LNCAP (cell line): ENCODE results near the gene HDAC1.

ENCODE experiments used
- TF ChIP-seq, protein P1 (sequence below): fragments of 450-650 bp; IDR thresholded peaks from 2 replicates; pipeline ENCODE4 v1.5.1; 2017; ENCODE audit warnings: mild to moderate bottlenecking

Gene HDAC1

DNA sequence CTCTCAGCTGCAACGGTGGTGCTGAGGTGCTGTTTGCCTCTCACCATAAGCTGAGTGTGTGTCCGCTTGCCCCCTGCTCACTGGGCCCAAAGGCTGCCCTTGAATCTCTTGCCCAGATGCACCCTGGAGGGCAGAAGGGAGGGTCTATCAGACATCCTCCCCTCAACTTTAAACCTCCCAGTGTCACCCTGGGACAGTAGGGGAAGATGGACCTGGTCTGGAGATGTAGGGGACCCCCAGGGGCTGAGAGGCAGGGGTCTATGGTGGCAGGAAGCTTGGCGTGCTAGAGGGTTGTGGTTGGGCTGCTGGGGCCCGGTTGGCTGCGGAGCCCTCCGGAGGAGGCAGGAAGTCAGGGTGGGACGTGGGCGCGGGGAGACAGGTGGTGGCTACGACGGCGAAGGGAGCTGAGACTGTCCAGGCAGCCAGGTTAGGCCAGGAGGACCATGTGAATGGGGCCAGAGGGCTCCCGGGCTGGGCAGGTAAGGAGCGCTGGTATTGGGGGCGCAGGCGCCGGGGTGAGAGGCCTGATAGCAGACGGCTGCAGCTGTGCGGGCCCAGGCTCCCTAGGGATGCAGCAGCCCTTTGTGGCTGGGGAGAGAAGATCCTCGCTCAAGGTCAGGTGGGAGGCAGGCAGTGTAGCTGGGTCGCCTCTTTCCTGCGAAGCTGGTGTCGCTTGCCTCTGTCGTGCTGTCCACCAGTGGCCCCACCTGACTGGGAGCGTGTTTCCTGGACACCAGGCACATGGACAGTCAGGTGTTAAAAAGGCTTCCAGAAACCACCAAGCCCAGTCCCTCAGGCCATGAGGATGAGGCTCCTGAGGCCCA, 40.8 kb upstream of the HDAC1 start, which contains the start of gene LCK:
Gene LCK, plus strand, starts transcription at position 373 of the 824 bp plus-strand sequence. CDS start 23,065 bp downstream, outside the sequence.
- TF ChIP-seq, protein P1, sequence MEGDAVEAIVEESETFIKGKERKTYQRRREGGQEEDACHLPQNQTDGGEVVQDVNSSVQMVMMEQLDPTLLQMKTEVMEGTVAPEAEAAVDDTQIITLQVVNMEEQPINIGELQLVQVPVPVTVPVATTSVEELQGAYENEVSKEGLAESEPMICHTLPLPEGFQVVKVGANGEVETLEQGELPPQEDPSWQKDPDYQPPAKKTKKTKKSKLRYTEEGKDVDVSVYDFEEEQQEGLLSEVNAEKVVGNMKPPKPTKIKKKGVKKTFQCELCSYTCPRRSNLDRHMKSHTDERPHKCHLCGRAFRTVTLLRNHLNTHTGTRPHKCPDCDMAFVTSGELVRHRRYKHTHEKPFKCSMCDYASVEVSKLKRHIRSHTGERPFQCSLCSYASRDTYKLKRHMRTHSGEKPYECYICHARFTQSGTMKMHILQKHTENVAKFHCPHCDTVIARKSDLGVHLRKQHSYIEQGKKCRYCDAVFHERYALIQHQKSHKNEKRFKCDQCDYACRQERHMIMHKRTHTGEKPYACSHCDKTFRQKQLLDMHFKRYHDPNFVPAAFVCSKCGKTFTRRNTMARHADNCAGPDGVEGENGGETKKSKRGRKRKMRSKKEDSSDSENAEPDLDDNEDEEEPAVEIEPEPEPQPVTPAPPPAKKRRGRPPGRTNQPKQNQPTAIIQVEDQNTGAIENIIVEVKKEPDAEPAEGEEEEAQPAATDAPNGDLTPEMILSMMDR, result no peak

GRCh38 chr1:32255072-32256071, 36.5 kb upstream of the HDAC1 start:
- TF ChIP-seq, protein P1, result no peak

GRCh38 chr1:32256473-32257226, 35.2 kb upstream of the HDAC1 start:
- TF ChIP-seq, protein P1, result no peak

DNA sequence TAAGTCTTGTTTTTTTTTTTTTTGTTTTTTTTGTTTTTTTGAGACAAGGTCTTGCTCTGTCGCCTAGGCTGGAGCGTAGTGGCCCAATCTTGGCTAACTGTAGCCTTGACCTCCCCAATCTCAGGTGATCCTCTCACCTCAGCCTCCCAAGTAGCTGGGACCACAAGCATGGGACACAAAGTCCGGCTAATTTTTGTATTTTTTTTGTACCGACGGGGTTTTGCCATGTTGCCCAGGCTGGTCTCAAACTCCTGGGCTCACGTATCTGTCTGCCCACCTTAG, 34.7 kb upstream of the HDAC1 start:
- TF ChIP-seq, protein P1, result no peak

GRCh38 chr1:32263744-32264143, 28.1 kb upstream of the HDAC1 start:
- TF ChIP-seq, protein P1, result no peak

- TF ChIP-seq, protein P1, result no peak
Observed at GRCh38 chr1:32265846-32266245, 26.0 kb upstream of the HDAC1 start.

DNA sequence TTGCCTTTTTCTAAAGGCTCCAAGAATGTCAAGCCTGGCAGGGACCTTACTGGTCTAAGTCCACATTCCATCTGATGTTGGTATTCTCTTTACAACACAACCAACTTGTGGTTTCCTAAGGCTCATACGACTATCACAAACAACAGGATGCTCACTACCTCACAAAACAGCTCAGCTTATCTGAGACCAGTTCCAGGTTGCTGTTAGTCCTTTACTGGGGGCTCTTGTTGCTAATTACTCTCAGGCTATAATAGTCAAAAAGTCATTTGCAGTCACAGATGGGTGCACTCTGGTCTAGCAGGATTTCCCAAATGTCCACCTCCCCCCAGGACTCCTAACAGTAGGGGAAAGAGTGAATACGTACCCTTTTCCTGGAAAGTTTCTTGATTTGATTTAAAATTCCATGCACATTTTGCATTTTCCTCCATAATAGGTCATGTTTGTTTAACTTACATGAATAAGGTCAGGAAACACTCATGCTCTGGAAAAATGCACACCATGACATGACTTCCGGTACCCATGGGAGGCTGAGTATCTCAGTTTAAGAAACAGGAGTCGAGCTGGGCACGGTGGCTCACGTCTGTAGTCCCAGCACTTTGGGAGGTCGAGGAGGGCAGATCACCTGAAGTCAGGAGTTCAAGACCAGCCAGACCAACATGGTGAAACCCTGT, 24.8 kb upstream of the HDAC1 start:
- TF ChIP-seq, protein P1, result no peak
